NCI-H82 treated with DMSO at 0.1 percent for 48 hours (cell line): ENCODE measurements around the gene KAT5.
"Not testable (repeated sequence)": the region's sequence is repeated elsewhere in the genome, so short reads cannot be mapped to it uniquely, and the experiment has no call there.

ENCODE experiments used
- DNase-seq: peaks from one replicate; lab custom pipeline; 2025; ENCODE audit not compliant: unreplicated experiment; lab: John Stamatoyannopoulos, UW

KAT5 gene

DNA sequence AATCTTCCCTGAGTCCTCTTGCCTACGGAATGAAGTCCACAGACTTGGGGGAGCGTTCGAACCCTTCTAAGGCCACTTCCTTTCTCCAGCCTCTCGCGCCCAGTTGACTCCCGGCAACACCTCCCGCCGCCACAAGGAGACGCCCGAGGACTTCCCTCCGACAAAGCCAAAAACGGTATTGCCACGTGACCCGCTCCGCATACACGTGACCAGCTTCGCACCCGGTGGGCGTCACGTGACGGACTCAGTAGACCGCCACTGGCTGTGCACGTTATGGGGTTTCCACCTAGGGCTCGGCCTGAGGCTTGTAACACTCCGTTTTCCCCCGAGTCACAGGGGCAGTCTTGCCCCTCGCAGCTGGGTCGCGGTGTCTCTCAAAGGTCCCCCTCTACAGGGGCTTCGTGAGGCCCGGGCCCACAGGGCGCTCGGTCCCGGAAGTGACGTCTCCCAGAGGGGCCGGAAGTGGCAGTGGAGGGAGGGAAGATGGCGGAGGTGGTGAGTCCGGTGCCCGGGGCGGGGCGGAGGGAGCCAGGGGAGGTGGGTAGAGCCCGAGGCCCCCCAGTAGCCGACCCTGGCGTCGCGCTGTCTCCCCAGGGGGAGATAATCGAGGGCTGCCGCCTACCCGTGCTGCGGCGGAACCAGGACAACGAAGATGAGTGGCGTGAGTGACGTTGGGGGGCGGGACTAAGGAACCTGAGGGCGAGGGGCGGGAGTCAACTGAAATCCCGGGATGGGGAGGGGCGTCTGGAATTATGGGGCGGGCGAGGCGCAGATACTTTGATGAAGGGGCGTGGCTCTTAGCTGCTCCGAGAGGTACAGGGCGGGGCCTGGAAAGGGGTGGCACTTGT lies at the start of gene KAT5:
Gene KAT5 (plus strand): TSS at position 468 of the 848 bp plus-strand sequence. CDS start 16 bp downstream, at position 484.
- DNase-seq = peak; percentile 98

DNA sequence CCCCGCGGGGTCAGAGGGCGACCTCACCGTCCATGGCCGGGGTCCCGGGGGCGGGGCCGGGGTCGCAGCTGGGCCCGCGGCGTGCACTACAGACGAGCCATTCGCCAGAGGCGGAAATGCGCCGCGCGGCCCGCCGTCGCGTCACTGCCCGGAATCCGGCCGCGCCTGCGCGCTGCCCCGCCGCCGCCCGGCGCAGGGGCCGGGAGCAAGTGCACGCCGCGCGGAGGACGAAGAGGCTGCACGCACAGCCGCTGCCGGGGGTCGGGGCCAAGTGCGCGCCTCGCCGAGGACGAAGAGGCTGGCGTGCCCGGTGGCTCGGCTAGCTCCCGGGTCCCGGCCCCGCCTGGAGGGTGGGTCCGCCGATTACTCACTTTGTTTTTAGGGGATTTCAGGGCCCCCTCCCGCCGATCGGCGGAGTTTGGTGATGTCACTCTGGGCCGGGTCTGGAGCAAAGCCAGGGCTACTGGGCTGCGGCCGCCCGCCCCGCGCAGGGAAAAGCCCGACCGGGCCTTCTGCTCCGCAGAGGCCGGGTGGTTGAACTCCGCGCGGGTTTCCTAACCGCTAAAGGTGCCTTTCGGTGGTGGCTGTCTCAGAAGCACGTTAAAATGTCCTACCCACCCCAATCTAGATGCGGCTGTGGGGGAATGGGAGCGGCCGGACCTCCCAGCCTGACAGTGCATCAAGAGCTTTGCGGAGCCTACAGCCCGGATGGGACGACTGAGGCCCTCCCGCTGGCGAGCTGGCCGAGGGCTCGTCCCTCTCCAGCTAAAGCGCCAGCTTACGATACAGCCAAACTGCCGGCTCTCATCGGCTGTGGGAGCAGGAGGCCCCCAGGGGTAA lies 49.0 kb upstream of the KAT5 start, which contains the start of gene RELA:
Gene RELA (minus strand): TSS at position 118 of the 840 bp plus-strand sequence. CDS start 84 bp downstream, at position 34.
- peak; percentile 27 for DNase-seq

- no peak for DNase-seq
Measured at GRCh38 chr11:65663639-65664200, 48.3 kb upstream of the KAT5 start.

- no peak for DNase-seq
Measured at GRCh38 chr11:65672180-65672860, 39.7 kb upstream of the KAT5 start.

GRCh38 chr11:65672982-65673381 lies 39.1 kb upstream of the KAT5 start:
- no peak for DNase-seq

GRCh38 chr11:65680192-65680743 lies 31.8 kb upstream of the KAT5 start:
- DNase-seq = no peak

- not testable (repeated sequence) for DNase-seq
Measured at GRCh38 chr11:65683480-65683879, 28.6 kb upstream of the KAT5 start.

DNA sequence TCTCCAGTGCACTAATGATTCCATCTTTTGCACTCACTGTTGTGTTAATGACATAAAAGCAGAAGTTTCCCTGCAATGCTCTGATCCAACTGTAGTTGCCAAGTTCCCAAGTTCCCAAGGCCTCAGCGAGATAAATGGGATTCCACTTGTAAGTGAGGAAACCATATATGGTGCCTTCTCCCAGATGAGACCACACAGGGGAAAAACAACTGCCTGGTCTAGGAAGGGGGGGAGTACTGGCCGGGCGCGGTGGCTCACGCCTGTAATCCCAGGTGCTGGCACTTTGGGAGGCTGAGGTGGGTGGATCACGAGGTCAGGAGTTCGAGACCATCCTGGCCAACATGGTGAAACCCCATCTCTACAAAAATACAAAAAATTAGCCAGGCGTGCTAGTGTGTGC lies 26.1 kb upstream of the KAT5 start:
- DNase-seq = no peak

DNA sequence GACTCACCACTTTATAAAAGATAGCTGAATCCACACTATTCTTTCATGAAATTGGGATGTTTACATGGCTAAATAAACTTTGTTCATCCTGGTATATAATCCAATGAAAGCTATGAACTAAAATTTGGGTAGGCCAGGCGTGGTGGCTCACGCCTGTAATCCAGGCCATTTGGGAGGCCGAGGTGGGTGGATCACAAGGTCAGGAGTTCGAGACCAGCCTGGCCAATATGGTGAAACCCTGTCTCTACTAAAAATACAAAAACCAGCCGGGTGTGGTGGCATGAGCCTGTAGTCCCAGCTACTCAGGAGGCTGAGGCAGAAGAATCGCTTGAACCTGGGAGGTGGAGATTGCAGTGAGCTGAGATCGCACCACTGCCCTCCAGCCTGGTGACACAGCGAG lies 20.2 kb upstream of the KAT5 start:
- DNase-seq = not testable (repeated sequence)

GRCh38 chr11:65692367-65692766 lies 19.7 kb upstream of the KAT5 start:
- no peak for DNase-seq

DNA sequence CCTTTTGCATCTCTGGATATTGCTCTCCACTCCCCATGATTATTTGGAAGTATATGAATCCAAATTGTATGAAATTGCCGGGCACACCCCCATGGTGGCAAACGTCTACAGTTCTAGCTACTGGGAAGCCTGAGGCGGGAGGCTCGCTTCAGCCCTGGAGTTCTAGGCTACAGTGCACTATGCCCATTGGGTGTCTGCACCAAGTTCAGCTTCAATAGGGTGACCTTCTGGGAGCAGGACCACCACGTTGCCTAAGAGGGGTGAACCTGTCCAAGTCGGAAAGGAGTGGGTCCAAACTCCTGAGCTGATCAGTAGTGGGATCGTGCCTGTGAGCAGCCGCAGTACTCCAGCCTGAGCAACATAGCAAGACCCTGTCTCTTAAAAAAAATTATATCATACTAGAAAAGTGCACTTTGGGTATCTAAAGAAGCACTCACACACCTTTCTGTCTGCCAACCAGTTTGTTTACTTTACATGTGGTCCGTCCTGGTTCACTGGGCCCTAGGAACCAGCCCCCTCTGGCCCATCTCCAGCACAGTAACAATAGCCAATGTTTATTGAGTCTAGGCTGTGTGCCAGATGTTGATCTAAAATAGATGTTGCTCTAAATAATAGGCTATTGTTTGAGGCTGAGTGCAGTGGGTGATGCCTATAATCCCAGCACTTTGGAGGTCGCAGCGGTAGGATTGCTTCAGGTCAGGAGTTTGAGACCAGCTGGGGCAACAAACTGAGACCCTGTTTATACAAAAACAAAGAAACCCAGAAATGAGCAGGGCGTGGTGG lies 16.4 kb upstream of the KAT5 start:
- no peak for DNase-seq

DNA sequence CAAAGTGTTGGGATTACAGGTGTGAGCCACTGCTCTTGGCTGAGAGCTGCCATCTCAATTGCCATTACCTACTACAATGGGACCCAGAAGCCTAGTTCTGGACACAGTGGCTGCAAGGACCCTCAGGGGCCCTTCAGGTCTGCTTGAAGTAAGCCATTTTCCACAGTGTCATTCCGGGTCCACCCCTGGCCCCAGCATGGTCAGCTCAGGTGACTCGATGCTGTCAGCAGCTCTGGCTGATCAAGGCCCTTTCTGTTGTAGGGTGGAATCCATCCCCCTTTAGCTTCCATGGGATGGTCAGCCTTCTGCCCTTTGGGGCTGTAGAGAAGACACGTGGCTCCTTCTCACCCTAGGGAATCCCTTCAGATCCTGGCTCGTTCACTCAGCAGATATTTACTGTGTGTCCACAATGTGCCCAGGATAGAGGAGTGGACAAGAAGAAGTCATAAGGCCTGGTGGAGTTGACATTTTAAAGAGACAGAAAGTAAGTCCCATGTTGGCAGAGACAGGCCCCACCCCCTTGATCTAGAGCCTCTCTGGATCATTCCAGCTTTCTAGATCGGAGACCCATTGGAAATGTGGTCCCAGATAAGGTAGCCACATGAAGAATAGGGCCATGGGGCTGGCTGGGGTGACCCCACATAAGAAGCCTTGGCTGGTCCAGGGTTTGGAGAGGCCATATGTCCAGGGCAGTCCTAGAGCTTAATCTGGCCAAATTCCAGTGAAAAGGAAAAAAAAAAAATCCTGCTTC lies 15.1 kb upstream of the KAT5 start:
- DNase-seq = no peak

GRCh38 chr11:65698205-65698604 lies 13.8 kb upstream of the KAT5 start:
- DNase-seq = no peak

- DNase-seq = no peak
Measured at GRCh38 chr11:65699306-65699705, 12.7 kb upstream of the KAT5 start.

DNA sequence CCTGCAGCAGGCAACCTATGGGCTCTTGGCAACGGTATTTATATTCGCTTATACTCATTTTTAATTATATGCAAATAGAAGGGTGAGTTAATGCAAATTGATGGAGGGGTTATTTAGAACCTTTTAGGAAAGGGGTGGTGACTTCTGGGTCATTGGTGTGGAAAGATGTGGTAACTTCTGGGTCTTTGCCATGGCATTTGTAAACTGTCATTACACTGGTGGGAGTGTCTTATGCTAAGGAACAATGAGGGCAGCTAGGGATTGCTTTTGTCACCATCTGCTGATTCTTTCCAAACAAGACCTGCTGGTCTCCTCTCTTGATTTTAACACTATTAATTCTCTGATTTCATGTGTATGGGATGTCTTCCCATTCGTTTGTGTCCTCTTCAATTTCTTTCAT lies 11.7 kb upstream of the KAT5 start:
- no peak for DNase-seq

GRCh38 chr11:65701686-65702085 lies 10.4 kb upstream of the KAT5 start:
- DNase-seq = no peak

DNA sequence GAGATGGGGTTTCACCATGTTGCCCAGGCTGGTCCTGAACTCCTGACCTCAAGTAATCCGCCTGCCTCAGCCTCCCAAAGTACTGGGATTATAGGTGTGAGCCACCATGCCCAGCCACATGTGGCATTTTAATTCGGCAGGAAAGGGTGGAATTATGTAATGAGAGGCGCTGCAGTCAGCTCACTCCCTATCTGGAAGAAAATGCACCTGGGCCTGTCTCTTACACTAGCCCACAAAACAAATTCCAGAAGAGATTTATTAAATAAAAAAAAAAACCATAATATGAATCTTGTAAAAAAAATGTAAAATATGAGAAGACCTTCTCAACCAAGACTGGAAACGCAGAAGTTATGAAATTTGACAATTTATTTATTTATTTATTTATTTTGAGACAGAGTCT lies 8.2 kb upstream of the KAT5 start:
- no peak for DNase-seq

DNA sequence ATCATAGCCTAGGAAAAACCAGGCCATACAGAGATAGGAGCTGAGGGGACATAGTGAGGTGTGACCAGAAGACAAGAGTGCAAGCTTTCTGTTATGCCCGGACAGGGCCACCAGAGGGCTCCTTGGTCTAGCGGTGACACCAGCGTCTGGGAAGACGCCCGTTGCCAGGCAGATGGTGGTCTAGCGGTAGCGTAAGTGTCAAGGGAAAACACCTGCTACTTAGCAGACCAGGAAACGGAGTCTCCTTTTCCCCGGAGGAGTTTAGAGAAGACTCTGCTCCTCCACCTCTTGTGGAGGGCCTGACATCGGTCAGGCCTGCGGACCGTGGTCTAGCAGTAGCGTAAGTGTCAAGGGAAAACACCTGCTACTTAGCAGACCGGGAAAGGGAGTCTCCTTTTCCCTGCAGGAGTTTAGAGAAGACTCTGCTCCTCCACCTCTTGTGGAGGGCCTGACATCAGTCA lies 5.7 kb upstream of the KAT5 start:
- peak; percentile 22 for DNase-seq

- DNase-seq = not testable (repeated sequence)
Measured at GRCh38 chr11:65707002-65707401, 5.0 kb upstream of the KAT5 start.
